Adrenal gland (tissue), 5 donors: Measurements from ENCODE around the gene SURF6.

Source experiments
- CTCF ChIP-seq, 6 experiments: fragments of 450-650 bp in 4 of 6; fragments of 200-600 bp in 2 of 6; sonication (generic) in 1 of 6; IDR thresholded peaks; 1 replicate in 5 of 6; 2 replicates in 1 of 6; pipeline versions ENCODE4 v1.5.1 to v1.8.0; 2016 to 2021; ENCODE audit warnings: antibody characterized with exemption in 6 of 6, mild to moderate bottlenecking in 2 of 6, moderate library complexity in 1 of 6
- POLR2A ChIP-seq, 2 donors: fragments of 450-650 bp; IDR thresholded peaks; one replicate each; pipeline ENCODE4 v1.6.1; 2017; ENCODE audit warnings: antibody characterized with exemption in 2 of 2, mild to moderate bottlenecking in 2 of 2, moderate library complexity in 1 of 2
- donor health status: DM: no; HTN: no; CAD: no.

GRCh38 chr9:133367221-133367620 is 31.2 kb upstream of the SURF6 start:
- TF ChIP-seq CTCF (IDR thresholded peaks at IDR 0.05) (no peak), POLR2A (IDR thresholded peaks at IDR 0.05) (no peak)
